Choroid plexus epithelial cell (primary cell): ENCODE measurements around the gene GEN1.

Source experiments
- DNase-seq: peaks from one replicate; pipeline ENCODE4 v3.0.0-alpha.2; 2010; ENCODE audit warnings: low read depth
- H3K4me3 ChIP-seq: 2 replicates; pipeline ENCODE4 v1.5.1; 2011; ENCODE audit warnings: low read depth, mild to moderate bottlenecking, control low read depth, low read length, moderate library complexity
- CTCF ChIP-seq: conservative IDR thresholded peaks from 2 replicates; pipeline ENCODE4 v1.5.1; 2011; ENCODE audit warnings: low read depth, mild to moderate bottlenecking, control low read depth, inconsistent platforms, low read length, moderate library complexity

Gene GEN1

DNA sequence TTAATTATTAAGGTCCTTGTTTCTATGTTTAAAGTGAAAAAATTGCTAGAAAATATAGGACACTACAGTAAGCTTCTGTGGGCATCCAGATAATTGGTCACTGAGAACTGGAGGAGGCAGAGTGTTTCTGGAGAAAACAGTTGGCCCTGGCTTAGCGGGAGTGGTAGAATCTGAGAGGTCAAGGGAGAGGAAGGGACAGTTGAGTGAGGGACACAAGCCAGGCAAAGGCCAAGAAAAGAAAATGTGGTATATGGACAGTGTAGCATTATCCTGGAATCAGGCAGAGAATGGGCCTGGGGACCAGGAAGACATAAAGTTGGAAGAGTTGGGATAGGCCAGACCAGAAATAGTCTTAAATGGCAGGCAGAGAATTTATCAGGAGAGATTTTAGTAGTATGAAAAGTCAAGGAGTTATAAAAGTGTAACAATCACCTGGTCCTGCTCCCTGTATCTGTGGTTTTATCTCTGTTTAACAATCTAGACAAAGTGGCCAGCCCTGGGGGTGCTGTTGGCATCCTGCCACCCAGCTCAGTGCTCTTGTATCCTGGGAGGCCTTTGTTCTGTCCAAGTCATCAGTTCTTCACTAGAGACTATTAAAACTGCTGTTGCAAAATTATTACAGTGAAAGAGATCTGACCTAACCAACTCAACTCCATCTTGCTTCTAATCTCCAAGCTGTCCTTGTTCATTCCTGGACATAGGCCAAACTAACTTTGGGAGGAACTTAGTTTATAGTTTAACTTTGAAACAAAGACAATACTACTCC lies 46.9 kb downstream of the GEN1 start:
- no peak overlapping the region for H3K4me3 ChIP-seq
- TF ChIP-seq CTCF = no peak
- no peak for DNase-seq

- no peak overlapping the region for H3K4me3 ChIP-seq
- no peak for DNase-seq
- TF ChIP-seq CTCF = no peak
Measured at GRCh38 chr2:17803497-17803896, 49.6 kb downstream of the GEN1 start.

DNA sequence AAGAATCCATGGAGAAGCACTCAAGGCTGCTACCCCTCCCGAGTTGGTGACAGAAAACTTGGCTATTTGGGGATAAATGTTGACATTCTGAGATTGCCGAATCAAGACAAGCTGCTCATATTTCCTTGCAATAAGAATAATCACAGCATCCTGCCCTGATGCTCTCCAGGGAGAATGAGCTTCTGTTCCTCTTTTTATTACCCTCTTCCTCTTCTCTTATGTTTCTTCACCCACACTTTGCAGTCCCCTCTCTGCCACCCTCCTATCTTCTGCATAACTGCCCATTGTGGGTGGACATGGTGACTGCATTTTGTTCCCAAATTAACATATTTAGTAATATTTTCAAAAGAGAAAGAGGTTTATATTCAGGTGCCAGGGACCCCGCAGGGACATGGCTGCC lies 50.4 kb downstream of the GEN1 start:
- no peak overlapping the region for H3K4me3 ChIP-seq
- no peak for DNase-seq
- TF ChIP-seq CTCF = no peak

GRCh38 chr2:17805166-17805565 lies 51.2 kb downstream of the GEN1 start:
- TF ChIP-seq CTCF = no peak
- no peak for DNase-seq
- no peak overlapping the region for H3K4me3 ChIP-seq

- no peak overlapping the region for H3K4me3 ChIP-seq
- no peak for DNase-seq
- TF ChIP-seq CTCF = no peak
Measured at GRCh38 chr2:17805717-17806363, 51.9 kb downstream of the GEN1 start.

DNA sequence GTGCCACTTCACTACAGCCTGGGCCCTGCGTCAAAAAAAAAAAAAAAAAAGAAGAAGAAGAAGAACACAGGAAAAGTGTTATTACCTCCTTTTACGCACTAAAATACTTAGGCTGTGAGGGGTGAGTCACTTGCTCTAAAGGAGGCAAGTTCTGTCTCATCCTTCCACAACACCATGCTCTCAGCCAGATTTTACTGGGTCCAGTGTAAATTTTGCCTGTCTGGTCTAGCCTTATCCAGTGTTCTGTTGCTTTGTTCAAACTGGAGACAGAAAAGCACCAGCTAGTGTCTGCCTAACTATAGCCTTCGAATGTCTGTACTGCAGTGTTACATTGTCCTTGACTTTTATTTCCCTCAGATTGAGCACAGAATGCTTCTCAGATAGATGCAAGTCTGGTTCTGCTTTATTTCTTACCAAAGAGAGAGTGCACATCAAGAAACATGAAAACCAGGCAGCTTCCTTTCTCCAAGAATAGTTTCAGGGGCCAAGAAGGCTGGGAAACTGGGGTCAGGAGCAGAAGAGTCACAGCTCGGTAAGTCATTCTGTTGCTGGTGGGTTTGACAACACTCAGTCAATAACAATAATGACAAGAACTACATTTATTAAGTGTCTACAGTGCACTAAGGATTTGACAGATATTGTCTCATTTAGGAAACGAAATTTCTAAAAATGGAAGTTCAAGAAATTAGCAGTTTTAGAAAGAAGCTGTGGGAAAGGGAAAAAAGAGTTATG lies 59.2 kb downstream of the GEN1 start:
- no peak for TF ChIP-seq CTCF
- no peak overlapping the region for H3K4me3 ChIP-seq

More for the DNA sequence above, 59.2 kb downstream of the GEN1 start:
- DNase-seq = peak; percentile 16
